ENCODE data around the gene EZH2.

DNA sequence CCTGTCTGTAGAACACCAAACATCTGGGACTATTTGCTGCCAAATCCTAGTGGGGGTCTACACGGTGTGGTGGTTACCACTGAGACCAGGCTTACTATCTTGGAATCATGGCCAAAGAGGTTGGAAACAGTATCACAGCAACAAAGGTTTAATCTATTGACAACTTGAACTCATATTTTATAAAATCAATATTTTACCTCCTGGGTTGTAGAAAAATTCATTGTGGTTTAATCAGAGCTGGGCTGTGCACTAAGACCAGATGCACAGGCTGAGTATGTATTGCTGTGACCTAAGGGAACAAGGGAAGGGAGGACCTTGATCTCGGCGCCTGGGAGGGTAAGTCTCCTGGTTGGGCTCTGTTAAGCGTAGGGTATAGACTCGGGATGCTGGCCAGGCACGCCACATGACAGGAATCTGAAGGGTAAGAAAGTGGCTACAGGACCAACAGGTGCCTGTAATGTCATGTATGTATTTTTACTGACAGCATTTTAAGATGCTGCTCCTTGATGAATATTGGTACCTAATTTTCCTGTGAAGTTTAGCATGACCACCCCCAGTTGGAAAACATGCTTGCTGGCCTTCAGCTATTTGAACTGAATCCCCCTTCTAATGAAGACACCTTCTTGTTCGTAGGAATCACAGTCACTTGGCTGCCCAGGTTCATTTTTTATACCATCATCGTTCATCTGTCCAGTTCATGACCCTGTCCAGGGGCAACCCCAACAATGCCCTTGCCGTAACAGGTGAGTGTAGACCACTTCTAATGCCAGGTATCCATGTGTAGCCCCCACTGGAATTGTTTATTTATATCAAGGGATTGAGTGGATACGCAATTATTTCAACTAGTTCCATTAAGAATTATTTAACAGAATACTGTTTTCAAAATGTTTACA is 79.5 kb downstream of the EZH2 start:
- TF ChIP-seq, protein P1, sequence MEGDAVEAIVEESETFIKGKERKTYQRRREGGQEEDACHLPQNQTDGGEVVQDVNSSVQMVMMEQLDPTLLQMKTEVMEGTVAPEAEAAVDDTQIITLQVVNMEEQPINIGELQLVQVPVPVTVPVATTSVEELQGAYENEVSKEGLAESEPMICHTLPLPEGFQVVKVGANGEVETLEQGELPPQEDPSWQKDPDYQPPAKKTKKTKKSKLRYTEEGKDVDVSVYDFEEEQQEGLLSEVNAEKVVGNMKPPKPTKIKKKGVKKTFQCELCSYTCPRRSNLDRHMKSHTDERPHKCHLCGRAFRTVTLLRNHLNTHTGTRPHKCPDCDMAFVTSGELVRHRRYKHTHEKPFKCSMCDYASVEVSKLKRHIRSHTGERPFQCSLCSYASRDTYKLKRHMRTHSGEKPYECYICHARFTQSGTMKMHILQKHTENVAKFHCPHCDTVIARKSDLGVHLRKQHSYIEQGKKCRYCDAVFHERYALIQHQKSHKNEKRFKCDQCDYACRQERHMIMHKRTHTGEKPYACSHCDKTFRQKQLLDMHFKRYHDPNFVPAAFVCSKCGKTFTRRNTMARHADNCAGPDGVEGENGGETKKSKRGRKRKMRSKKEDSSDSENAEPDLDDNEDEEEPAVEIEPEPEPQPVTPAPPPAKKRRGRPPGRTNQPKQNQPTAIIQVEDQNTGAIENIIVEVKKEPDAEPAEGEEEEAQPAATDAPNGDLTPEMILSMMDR (IDR thresholded peaks at IDR 0.05; ENCODE audit: low read depth, low read length, missing input control), result no peak
- TF ChIP-seq, protein P2, sequence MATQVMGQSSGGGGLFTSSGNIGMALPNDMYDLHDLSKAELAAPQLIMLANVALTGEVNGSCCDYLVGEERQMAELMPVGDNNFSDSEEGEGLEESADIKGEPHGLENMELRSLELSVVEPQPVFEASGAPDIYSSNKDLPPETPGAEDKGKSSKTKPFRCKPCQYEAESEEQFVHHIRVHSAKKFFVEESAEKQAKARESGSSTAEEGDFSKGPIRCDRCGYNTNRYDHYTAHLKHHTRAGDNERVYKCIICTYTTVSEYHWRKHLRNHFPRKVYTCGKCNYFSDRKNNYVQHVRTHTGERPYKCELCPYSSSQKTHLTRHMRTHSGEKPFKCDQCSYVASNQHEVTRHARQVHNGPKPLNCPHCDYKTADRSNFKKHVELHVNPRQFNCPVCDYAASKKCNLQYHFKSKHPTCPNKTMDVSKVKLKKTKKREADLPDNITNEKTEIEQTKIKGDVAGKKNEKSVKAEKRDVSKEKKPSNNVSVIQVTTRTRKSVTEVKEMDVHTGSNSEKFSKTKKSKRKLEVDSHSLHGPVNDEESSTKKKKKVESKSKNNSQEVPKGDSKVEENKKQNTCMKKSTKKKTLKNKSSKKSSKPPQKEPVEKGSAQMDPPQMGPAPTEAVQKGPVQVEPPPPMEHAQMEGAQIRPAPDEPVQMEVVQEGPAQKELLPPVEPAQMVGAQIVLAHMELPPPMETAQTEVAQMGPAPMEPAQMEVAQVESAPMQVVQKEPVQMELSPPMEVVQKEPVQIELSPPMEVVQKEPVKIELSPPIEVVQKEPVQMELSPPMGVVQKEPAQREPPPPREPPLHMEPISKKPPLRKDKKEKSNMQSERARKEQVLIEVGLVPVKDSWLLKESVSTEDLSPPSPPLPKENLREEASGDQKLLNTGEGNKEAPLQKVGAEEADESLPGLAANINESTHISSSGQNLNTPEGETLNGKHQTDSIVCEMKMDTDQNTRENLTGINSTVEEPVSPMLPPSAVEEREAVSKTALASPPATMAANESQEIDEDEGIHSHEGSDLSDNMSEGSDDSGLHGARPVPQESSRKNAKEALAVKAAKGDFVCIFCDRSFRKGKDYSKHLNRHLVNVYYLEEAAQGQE (IDR thresholded peaks at IDR 0.05), result no peak
- TF ChIP-seq RAD21 (IDR thresholded peaks at IDR 0.05) (no peak), RXRA (IDR thresholded peaks at IDR 0.05) (no peak), FOXA1 (IDR thresholded peaks at IDR 0.05) (no peak), JUND (IDR thresholded peaks at IDR 0.05) (no peak), TAF1 (conservative IDR thresholded peaks at IDR 0.05) (no peak)
- TF ChIP-seq, protein P3, sequence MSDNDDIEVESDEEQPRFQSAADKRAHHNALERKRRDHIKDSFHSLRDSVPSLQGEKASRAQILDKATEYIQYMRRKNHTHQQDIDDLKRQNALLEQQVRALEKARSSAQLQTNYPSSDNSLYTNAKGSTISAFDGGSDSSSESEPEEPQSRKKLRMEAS (IDR thresholded peaks at IDR 0.05), result no peak

Data from liver (tissue), 3 donors.